Smooth muscle cell of the brain vasculature (primary cell): ENCODE measurements around the gene CDH20.

Source experiments
- DNase-seq: peaks from one replicate; pipeline ENCODE4 v3.0.0-alpha.2; 2012; ENCODE audit warnings: low read depth, low spot score

Gene CDH20

DNA sequence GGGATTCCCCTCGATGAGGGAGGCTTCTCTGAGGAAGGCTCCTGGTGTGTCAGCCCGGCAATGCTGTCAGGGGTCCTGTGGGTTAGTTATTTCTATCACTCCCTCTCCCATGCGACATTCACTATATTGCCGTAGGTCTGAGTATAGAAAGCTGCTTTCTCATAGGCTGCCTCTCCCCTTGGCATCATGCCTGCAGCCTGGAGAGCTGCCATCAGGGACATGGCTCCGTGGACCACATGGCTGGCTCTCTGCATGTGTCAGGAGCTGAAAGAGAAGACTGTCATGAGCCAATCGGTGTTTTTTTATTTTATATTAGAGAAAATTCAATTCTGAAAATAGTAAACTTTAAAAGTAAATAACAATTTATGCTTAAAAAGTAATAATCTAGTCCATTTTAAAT is 198.0 kb downstream of the CDH20 start:
- DNase-seq, result no peak

DNA sequence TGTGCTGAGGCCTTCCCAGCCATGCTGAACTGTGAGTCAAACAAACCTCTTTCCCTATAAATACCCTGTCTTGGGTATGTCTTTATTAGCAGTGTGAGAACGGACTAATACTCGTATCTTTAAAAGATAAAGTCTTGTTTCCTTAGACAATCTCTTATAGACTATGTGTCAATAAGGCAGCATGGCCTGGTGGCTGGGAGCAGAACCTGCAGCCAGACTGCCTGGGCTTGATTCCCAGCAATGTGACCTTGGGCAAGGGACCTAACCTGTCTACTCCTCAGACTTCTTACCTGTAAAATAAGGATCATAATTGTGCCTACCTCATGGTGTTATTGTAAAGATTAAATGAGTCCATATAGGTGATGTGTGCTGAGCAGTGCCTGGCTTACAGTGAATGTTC is 198.7 kb downstream of the CDH20 start:
- DNase-seq, result no peak

DNA sequence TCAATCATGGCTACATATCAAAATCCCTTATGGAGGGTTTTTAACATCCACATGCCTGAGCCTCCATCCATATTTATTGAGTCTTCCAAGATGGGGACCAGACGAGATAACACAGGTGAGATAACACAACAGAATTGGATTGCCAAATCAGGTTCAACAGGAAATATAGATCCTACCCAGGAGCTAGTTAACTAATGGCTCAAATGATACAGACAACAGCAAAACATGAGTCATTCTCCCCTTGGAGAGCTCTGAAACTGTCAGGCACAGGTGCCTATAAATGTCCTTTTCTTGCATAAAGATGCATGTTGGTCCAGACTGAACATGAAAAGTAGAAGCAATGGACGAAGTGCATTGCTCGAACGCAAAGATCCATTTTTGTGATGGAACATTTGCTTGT is 202.2 kb downstream of the CDH20 start:
- no peak for DNase-seq

DNA sequence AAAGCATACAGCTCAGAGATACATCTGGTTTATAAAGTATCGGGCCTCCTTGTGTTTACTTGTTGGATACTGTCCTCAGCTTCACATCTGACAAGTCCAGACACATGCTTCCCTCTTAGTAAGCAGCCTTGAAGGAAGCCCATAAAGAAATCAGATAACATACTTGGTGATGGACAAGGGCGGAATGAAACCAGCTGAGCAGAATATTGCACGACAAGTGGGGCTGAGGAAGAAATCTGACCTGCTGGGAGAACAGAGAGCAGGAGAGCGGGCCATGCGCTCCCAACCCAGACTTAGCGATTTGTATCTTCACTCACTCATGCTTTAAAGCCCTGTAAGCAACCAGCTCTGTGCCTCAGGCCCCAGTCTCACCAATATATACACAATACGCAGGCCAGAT is 208.4 kb downstream of the CDH20 start:
- DNase-seq, result no peak

DNA sequence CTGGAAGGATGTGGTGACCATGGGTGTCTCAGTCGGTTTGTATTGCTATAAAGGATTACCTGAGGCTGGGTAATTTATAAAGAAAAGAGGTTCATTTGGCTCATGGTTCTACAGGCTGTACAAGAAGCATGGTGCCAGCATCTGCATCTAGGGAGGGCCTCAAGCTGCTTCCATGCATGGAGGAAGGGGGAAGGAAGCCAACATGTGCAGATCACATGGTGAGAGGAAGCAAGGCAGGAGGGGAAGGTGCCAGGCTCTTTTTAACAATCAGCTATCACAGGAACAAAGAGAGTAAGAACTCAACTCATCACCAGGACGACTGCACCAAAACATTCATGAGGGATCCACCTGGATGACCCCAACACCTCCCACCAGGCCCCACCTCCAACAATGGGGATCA is 209.4 kb downstream of the CDH20 start:
- DNase-seq, result no peak

DNA sequence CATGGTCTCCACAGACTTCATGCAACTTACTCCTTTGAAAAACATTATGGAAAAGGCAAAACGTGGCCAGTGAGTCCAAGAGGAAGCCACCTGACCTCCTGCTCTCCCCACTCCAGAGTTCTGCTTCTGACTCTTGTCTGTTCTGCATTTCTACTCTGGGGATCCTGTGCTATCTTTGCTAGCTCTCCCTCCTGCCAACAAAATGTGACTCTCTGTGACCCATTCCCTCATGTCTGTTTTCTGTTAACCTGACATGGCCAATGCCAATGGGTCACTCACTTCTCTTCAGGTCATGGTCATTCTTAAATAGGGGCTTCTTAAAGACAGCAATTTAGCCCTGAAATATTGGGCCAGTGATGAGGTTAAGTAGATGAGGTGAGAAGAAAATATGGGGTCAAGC is 210.3 kb downstream of the CDH20 start:
- DNase-seq, result no peak

DNA sequence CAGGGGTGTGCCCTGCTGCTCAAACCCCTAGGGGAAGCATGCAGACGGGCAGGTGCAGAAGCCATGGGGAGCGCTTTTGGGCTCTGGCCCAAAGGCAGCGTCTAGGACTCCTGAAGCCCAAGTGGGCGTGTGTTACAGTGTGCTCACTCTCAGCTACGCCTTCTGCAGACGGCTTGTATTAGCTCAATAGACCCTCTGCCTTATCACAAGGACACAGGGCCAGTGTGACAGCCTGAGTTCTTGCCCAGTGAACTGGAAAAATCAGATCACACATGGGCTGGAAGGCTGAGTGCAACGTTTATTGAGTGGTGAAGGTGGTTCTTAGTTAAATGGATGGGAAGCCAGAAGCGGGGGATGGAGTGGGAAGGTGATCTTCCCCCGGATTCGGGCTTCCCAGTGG is 210.9 kb downstream of the CDH20 start:
- DNase-seq, result no peak

DNA sequence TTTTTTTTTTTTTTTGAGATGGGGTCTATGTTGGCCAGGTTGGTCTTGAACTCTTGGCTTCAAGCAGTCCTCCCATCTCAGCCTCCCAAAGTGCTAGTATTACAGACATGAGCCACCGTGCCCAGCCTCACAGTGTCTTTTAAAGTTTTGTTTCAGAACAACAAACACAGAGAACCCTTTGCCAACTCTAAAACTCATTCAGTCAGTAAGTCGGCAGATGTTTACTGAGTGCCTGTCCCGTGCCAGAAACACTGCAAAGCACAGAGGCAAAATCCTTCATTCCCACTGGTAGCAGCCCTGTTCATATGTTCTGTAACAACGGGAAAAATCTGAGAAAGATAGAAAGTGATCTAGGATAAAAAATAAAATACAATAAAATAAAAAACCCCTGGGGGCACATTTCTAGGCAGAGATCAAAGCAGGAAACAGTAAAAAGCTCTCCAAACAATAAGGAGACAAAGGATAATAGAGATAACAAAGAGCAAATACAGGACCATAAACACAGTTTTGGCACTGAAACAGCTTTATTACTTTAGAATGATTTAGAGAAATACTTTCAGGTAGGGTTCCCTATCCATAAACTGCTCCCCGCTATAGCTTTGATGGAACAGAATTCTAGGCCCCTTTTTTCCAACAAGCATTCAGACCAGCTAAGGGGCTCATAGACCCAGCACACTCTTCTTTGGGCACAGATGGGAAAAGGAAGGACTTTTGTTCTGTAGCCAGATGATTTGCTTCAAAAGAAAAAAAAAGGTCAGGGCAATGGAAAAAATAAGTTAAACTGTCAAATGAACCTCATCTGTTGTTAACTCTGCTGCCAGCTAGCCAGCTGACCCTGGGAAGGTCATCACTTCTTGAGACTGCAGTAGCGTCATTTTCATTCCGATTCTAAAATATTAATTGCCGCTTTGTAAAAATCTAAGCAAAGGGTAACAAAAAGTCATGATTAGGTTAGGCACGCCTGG is 212.3 kb downstream of the CDH20 start:
- no peak for DNase-seq

DNA sequence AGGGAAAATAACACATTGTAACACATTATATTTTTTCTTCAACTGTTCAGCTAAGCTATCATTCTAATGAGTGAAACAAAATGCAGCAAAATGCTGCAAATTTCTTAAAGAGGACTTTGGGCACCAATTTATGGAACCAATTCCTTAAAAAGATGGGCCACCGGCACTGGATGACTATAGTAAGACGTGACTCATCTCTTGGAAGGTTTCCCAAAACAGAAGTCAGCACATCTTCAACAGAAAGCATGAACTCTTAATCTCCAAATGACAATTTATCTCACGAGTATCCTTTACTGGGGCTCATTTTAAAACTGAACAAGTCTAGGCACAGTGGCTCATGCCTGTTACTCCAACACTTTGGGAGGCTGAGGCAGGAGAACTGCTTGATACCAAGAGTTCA is 213.4 kb downstream of the CDH20 start:
- DNase-seq, result peak; percentile 50

DNA sequence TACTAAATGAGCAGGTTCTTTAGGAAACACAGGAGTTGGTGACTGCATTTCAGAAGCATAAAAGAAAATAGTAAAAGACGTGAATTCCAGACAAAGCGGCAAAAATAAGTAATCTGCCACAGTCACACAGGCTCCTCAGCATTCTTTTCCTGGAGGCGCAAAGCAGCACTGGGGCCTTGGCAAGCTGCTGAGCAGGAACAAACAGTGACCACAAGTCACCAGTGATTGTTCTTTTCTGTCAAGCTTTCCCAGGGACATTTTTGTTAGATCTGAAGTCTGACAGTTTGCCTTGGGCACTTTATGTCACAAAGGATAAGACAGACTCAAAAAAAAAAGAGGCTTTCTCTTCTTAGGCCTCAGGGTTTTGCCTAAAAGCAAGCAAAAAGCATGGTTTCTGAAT is 216.2 kb downstream of the CDH20 start:
- DNase-seq, result no peak

DNA sequence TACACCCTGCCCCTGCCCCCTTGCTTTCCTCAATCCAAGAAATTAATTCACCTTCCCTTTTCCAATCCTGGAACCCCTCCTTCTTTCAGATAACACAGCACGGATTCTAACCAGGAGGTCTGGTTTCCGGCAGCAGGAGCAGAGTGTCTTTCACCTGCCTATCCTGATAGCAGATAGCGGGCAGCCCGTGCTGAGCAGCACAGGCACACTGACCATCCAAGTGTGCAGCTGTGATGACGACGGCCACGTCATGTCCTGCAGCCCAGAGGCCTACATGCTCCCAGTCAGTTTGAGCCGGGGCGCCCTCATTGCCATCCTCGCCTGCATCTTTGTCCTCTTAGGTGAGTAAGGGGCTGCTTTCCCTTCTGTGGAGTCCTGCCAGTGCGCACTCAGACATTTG is 216.7 kb downstream of the CDH20 start:
- DNase-seq, result no peak

DNA sequence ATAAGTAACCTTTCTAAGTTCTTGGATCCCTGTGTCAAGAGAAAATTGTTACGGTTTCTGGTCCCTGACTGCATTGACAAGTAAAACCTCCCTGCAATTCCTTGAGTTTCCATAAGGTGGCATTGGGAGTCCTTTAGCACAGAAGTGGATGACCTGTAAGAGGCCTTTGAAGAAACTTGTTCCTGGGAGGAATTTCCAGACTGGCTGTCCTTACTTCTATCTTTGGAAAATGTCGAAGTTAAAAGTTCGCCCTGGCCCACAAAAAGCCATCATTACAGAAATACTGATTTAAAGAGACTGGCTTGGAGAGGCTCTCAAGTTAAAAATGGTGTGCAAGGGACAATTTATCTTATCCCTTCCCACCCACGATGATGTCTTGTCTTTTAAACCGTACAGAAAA is 218.4 kb downstream of the CDH20 start:
- peak; percentile 59 for DNase-seq

DNA sequence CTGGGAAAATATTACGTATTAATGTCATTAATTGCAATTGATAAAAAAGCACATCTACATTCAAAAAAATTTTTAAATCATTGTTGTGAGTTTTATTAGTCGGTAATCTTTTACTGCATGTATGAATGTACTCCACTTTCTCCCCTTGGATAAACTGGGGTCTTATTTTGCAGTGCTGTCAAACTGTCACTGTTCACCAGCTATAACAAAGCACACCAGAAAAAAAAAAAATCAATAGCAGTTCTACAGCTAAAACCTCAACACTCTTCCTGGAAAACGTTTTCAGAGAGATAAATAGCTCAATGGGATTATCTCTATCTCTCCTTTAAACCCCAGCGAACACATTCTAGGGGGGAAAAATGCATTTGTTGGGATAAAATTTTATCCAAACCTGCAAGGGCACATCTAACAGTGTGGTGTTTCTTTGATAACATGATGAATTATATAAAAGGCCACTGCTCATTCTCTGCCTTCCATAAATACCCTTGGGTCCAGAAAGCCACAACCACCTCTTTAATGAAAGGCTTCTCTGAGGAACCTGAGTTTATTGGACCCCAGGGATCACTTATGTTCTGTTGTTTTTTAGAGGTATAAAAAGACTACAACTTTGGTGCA is 219.9 kb downstream of the CDH20 start:
- DNase-seq, result no peak

DNA sequence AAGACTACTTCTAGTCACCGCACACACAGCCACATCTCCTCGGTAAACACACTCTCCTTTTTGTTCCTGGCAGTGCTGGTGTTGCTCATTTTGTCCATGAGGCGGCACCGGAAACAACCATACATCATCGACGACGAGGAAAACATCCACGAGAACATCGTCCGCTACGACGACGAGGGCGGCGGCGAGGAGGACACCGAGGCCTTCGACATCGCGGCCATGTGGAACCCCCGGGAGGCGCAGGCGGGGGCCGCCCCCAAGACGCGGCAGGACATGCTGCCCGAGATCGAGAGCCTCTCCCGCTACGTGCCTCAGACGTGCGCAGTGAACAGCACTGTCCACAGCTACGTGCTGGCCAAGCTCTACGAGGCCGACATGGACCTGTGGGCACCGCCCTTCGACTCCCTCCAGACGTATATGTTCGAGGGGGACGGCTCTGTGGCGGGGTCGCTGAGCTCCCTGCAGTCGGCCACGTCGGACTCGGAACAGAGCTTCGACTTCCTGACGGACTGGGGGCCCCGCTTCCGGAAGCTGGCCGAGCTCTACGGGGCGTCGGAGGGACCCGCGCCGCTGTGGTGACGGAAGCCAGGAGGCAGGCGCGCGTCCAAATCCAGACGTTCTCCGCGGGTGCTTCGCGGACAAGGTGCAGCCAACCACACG is 221.0 kb downstream of the CDH20 start:
- no peak for DNase-seq

DNA sequence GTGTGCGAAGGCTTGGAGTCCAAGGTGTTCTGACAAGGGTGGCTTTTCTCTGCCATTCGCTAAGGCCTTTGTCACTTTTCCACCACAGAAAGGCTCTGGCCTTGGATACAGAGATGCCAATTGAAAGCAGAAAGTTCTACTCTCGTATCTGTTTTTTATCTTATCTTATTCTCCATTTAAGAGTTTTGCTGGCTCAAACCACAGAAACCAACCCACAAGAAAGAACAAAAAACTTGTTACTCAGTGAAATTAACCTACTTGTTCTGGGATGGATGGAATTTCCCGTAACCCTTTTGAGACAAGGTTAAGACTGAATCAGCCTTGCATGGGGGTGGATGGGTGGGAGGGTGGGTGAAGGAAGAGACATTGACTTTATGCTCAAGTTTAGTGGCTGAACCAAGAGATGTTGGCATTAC is 221.7 kb downstream of the CDH20 start:
- no peak for DNase-seq

DNA sequence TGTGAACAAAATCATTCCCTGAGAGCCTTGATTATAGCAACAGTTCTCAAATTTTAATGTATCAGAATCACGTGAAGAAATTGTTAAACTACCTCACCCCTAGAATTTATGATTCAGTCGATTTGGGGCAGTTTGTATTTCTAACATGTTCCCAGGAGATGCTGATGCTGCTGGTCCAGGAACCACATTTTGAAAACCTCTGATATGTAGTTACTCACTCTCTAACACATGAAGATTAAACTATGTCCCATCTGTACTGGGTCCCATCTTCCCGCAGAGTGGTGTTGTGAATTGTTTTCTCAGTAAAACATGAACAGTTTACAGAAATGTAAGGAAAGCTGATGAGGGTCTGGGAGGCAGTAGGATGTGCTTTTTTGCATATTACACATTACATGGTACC is 223.1 kb downstream of the CDH20 start:
- no peak for DNase-seq

DNA sequence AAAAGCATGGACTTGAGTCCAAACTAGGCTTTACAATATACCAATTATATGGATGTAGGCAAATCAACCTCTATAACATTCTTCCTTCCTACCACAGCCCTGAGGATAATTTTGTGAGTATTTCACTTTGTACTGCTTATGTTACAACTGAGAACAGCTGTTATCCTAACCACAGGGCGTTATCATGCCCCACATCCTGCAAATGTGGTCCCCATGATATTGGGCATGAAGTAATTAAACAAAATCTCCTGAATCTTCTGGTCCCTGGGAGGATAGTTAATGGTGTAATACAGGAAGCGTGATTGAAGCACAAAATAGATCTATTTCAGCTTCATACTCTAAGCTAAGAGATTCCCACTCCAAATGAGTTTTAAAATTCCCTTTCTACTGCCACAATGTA is 223.6 kb downstream of the CDH20 start:
- no peak for DNase-seq

DNA sequence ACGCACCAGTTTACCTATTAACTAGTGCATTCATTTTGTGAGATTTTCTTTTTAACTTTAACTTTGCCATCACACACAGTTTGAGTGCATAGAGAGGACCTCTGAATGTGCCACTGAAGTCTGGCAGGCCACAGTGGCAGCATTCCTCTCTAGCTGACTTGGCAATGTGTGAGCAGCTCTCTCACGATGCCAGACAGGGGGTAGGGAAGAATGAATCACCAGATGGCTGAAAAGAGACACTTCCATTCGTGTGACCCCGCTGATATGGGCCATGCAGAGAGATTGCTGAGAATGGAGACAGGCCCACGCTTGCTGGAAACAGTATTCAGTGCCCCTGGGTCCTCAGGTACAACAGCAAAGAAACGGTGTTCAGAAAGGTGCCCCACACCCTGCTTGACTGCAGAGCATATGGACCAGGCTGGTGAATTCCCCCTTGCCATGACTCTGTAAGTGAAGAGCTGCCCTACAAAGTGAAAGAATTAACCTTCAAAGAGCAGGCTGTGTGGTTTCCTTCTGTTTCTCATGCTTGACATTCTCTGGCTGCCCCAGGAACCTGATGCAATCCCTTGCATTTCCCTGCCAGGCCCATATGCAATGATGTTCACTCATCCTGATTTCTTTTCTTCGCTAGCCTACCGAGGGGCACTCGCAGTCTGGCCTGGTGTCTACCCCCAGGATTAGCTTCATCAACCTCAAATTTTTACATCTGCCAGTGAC is 236.1 kb downstream of the CDH20 start:
- DNase-seq, result no peak

DNA sequence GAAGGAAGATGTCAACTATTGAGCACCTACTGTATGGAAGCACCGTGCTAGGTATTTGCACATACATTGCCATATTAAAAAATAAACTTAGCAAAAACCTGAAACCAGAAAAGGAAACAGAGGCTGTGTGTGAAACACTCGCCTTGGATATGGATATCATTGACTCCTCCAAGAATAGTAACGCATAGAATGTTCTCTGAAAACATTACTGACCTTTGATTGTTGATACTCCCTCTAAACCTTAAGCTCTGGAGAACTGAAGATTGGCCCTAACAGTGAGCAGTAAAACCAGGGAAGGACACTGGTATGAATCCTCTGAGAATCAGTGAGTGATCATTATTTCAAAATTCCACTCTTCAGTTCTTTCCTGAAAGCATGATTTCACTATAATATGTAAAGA is 236.8 kb downstream of the CDH20 start:
- DNase-seq, result no peak

DNA sequence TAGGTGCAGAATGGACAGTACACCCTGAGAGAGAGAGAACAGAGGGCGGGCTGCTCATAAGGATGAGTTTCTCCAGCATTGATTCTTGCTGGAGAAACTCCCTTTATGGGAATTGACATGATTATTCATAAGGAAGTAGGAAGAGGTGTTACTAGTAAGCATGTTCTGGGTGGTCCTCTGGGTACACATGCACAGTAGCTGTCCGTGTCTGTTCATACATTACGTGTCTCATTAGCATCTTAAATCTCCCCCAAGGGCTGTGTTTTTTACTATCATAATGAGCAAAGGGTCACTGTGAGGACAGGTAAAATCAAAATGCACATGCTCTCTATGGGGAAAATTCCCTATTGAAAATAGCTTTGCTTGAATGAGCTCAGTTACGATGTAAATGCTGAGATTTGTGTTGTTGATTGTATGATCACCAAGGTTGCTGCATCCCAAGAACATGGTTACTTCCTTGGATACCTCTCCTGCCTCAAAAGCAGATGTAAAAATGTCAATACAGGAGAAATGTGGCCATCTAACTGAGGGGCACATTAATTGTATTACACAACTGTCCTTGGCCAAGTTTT is 238.9 kb downstream of the CDH20 start:
- no peak for DNase-seq

DNA sequence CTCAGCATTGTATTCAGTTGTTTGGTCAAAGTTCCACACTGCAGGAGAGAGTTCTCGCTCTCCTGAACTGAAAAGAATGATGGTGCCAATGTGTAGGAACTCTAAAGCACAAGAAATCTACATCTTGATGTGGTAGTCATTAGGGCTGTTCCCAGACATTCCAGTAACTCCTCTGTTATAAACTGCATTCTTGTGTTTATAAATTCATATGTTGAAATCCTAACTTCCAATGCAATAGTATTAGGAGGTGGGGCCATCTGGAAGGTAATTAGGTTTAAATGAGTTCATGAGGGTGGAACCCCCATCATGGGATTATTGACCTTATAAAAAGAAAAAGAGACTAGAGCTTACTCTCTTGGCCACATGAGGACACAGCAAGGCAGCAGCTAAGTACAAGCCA is 239.6 kb downstream of the CDH20 start:
- no peak for DNase-seq

DNA sequence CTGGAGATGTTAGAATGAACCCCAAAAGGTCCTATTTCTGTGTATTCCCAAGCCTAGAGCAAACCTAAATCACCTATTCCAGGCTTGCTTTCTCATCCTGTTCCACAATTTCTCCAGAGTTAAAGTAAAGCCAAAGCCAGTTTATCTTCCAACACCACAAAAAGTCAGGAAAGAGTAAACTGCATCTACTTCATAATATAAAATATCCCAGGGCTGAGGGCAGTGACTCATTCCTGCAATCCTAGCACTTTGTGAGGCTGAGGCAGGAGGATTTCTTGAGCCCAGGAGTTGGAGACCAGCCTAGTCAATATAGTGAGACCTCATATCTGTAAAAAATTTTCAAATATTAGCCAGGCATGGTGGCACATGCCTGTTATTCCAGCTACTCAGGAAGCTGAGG is 241.4 kb downstream of the CDH20 start:
- DNase-seq, result no peak
